Measurements from ENCODE around the gene SLFN14.
"Not testable (repeated sequence)": the region's sequence is repeated elsewhere in the genome, so short reads cannot be mapped to it uniquely, and the experiment has no call there.

The SLFN14 gene

DNA sequence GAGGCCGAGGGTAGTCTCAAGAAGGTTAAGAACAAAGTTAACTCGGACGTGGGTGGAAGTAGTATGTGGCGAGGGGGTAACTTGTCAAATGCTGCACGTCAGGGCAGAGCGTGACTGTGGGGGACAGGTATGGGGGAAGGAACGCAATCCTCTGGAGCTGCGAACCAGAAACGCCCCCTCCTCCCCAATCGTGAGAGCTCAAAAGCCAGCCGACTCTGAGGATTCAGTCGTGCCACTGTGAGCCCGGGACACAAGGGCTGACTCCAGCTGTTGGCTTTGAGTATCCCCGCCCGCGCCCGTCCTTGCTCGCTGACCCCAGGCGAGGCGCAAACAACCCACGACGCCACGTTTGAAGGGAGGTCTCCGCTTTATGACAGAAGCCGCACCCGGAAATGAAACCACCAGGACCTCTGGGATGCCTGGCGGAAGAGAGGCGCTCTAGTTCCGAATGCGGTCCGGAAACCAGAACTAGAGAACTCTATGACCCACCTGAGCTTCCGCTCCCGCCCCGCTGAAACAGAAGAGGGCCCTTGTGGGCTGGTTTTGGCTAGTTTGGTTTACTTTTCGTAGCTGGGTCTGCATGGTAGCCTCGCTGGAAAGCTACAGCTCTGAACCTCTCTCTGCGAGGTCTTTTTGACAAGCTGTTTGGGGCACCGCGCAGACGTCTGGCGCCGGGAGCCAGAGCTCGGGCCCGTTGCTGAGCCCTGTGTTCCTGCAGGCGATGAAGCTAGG lies 17.7 kb upstream of the SLFN14 start, which contains the start of gene PEX12:
PEX12 (minus strand) TSS at position 375 of the 732 bp plus-strand sequence. CDS start 550 bp downstream, outside the sequence.
- peak; percentile 94 for DNase-seq
- CTCF ChIA-PET, result interaction anchor here (0.6 to 2.2 kb wide), 8 partner anchors 8 to 82 kb away, joined by 3 to 10 read pairs (median 3); partner anchors contain the start of genes AP2B1 and SLFN12L
- H3K27me3 Mint-ChIP-seq, result peaks cover 8% of the 10 kb centered on the region
- H3K4me3 Mint-ChIP-seq, result peak within 1 kb of the TSS; percentile 99
- peaks cover 32% of the 10 kb centered on the region for H3K4me1 Mint-ChIP-seq
- peak within 1 kb of the TSS; percentile 99 for H3K27ac Mint-ChIP-seq
- H3K9me3 Mint-ChIP-seq, result no peaks in the 10 kb centered on the region
- H3K36me3 Mint-ChIP-seq, result peaks cover 12% of the 10 kb centered on the region

DNA sequence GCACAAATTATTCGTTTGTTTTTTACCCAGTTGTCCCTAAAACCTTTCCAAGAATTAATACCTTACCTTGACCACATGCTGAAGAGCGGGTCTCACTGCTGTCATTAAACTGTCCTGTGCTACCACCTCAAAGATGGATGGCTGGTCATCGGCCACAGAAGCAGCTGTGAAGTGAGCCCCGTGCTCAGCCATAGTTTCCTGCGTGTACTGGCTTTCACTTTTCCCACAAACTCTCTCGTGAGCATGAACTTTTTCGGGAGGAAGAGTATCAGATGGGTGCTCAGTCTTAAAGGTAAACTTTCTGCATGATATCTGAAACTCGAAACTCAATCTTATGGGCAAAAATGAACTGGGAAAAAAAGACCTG lies 17.2 kb upstream of the SLFN14 start:
- Mint-ChIP-seq H3K27ac (peak overlapping the region; percentile 99), H3K4me3 (peak overlapping the region; percentile 99), H3K4me1 (peaks cover 32% of the 10 kb centered on the region), H3K9me3 (no peaks in the 10 kb centered on the region), H3K36me3 (peaks cover 14% of the 10 kb centered on the region), H3K27me3 (peaks cover 4% of the 10 kb centered on the region)
- CTCF ChIA-PET, result interaction anchor here (0.9 to 2.2 kb wide), 6 partner anchors 9 to 43 kb away, joined by 3 to 10 read pairs (median 4); partner anchors contain the start of genes AP2B1 and SLFN12L
- peak; percentile 27 for DNase-seq

DNA sequence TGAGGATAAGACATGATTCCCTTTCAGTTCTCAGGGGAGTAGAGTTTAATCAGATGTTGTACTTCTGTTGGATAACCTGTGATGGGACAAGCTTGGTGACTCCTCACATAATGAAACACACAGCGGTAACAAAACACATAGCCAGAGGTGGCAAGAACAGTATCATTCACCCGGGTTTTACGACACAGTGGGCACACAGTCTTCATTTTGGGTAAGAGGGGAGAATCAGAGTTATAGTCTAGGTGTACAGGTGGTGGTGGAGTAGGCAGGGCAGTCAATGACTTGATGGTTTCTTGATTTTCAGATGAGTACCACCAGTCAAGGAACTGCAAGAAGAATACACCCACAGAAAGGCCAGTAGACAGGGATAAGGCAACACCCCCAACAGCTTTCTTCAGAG lies 15.1 kb upstream of the SLFN14 start:
- Mint-ChIP-seq H3K9me3 (no peaks in the 10 kb centered on the region), H3K4me3 (no peak overlapping the region), H3K4me1 (peaks cover 36% of the 10 kb centered on the region), H3K27ac (no peak overlapping the region), H3K36me3 (peaks cover 14% of the 10 kb centered on the region), H3K27me3 (no peaks in the 10 kb centered on the region)
- CTCF ChIA-PET, result no interaction called here
- DNase-seq, result no peak

DNA sequence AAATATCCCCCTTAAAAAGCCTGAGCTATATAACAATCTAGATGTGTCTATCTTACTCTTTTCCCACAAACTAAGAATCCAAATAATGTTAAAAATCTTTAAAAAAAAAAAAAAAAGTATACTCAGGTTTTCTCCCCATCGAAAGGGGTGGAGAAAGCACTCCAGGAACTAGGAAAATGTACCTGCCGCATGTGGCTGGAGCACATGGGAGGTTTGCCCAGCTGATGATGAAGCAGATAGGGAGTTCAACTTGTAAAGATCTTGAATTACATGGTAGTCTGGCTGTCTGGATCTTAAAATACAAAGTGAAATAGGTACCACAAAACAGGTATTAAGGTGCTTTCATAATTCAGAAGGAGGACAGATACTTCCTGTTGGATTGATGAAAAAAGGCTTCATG lies 8.8 kb upstream of the SLFN14 start:
- Mint-ChIP-seq H3K36me3 (peaks cover 8% of the 10 kb centered on the region), H3K9me3 (no peaks in the 10 kb centered on the region), H3K4me1 (peaks cover 35% of the 10 kb centered on the region), H3K27me3 (peaks cover 18% of the 10 kb centered on the region), H3K27ac (no peak overlapping the region), H3K4me3 (peak overlapping the region; percentile 75)
- DNase-seq, result no peak
- CTCF ChIA-PET, result interaction anchor here (1.2 kb wide), 1 partner anchor 10 kb away, joined by 3 read pairs; no protein-coding TSS in a partner anchor

DNA sequence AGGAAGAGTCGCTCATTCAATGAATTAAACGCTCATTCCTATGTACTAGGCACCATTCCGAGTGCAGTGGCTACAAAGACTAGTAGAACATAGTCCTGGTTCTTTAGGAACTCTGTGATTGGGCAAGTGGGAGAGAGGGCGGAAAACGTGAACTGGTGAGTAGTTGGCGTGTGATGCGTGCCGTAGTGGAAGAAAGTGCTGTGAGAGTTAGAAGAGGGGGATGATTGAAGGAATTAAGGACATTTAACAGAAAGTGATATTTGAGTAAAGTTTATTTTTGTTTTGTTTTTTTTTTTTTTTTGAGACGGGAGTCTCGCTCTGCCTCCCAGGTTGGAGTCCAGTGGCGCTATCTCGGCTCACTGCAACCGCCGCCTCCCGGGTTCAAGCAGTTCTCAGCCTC lies 7.9 kb upstream of the SLFN14 start:
- peaks cover 8% of the 10 kb centered on the region for H3K36me3 Mint-ChIP-seq
- H3K4me1 Mint-ChIP-seq, result peaks cover 35% of the 10 kb centered on the region
- DNase-seq, result peak; percentile 52
- CTCF ChIA-PET, result interaction anchor here (0.6 to 1.2 kb wide), 2 partner anchors 9 to 504 kb away, joined by 3 read pairs; no protein-coding TSS in a partner anchor
- peak overlapping the region; percentile 75 for H3K4me3 Mint-ChIP-seq
- H3K27me3 Mint-ChIP-seq, result peaks cover 18% of the 10 kb centered on the region
- peak overlapping the region; percentile 88 for H3K27ac Mint-ChIP-seq
- no peaks in the 10 kb centered on the region for H3K9me3 Mint-ChIP-seq

DNA sequence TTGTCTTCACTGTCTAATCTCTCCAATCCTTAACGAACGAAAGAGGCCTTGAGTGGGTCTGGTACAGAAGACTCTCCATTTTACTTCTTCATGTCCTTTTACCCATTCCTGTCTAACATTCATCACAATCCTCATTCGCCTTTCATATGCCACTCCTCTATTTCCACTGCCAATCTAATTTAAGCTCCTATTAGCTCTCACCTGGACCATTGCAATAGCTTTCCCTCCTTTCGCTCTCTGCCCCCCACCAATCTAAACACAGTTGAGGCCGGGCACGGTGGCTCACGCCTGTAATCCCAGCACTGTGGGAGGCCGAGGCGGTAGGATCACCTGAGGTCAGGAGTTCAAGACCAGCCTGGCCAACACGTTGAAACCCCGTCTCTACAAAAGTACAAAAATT lies 6.3 kb upstream of the SLFN14 start:
- CTCF ChIA-PET, result no interaction called here
- H3K27ac Mint-ChIP-seq, result peak overlapping the region; percentile 82
- DNase-seq, result no peak
- peaks cover 6% of the 10 kb centered on the region for H3K36me3 Mint-ChIP-seq
- peaks cover 27% of the 10 kb centered on the region for H3K27me3 Mint-ChIP-seq
- peak overlapping the region; percentile 75 for H3K4me3 Mint-ChIP-seq
- peaks cover 35% of the 10 kb centered on the region for H3K4me1 Mint-ChIP-seq
- no peaks in the 10 kb centered on the region for H3K9me3 Mint-ChIP-seq

DNA sequence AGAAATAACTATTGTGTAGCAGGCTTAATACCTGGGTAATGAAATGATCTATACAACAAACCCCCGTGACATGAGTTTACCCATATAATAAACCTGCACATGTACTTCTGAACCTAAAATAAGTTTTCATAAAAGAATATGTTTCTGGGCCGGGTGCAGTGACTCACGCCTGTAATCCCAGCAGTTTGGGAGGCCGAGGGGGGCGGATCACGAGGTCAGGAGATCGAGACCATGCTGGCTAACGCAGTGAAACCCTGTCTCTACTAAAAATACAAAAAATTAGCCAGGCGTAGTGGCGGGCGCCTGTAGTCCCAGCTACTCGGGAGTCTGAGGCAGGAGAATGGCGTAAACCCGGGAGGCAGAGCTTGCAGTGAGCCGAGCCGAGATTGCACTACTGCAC lies 2.6 kb upstream of the SLFN14 start:
- H3K4me1 Mint-ChIP-seq, result peaks cover 14% of the 10 kb centered on the region
- H3K27ac Mint-ChIP-seq, H3K36me3 Mint-ChIP-seq, H3K9me3 Mint-ChIP-seq, H3K4me3 Mint-ChIP-seq, DNase-seq, CTCF ChIA-PET: not testable (repeated sequence)
- peaks cover 56% of the 10 kb centered on the region for H3K27me3 Mint-ChIP-seq

DNA sequence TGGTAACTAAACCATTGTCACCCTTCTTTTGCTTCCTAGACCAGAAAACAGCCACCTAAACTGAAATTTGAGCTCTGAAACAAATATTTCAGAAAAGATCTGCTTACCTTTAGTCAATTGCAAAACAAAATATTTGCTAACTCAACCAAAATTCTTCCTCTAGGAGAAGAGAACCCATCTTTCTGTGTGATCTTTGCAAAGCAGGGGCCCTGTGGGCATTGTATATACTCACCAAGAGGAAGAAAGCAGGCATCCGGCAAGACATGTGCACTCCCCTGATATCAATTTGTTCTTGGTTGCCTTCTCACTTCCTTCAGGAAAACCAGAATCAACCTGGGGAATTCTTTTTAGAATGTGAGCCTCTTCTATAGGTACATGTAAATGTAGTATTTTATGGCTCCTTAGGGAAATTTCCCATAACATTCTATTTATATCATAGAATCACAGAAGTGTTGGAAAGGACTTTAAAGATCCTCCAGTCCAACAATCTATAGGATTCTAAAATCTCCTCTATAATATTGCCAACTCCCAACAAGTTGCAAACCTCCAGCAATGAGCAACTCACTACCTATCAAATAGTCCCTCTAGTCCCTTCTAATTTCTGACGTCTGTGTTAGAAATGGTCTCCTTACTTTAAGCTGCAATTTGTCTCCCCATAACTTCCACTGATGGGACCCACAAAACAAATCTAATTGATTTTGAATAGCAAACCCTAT lies 966 bp downstream of the SLFN14 start:
- Mint-ChIP-seq H3K9me3 (no peaks in the 10 kb centered on the region), H3K27me3 (peaks cover 59% of the 10 kb centered on the region), H3K36me3 (no peaks in the 10 kb centered on the region), H3K4me3 (no peak overlapping the region), H3K27ac (no peak overlapping the region), H3K4me1 (peaks cover 3% of the 10 kb centered on the region)
- CTCF ChIA-PET, result interaction anchor here (0.9 kb wide), 2 partner anchors 10 to 53 kb away, joined by 3 read pairs; no protein-coding TSS in a partner anchor
- DNase-seq, result no peak

DNA sequence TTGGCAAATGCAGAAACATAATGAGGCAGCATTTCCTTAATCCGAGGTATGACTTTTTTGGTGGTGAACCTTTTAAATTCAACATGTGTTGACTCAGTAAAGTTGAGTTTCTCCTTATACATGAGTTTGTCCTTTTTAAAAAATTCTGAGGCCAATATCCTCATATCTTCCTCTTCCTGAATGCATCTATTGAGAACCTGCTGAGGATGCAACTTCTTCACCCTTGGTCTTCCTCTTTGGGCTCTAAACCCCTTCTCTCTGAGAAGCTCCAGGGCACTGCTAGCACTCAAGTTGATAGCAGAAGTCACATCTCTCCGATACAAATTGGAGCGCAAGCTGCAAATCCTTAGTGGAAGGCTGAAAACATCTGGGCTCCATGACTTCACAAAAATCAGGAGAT lies 3.3 kb downstream of the SLFN14 start:
- DNase-seq, result no peak
- no peaks in the 10 kb centered on the region for H3K9me3 Mint-ChIP-seq
- no peaks in the 10 kb centered on the region for H3K36me3 Mint-ChIP-seq
- peaks cover 67% of the 10 kb centered on the region for H3K27me3 Mint-ChIP-seq
- H3K4me3 Mint-ChIP-seq, result no peak overlapping the region
- peaks cover 3% of the 10 kb centered on the region for H3K4me1 Mint-ChIP-seq
- CTCF ChIA-PET, result no interaction called here
- H3K27ac Mint-ChIP-seq, result no peak overlapping the region

DNA sequence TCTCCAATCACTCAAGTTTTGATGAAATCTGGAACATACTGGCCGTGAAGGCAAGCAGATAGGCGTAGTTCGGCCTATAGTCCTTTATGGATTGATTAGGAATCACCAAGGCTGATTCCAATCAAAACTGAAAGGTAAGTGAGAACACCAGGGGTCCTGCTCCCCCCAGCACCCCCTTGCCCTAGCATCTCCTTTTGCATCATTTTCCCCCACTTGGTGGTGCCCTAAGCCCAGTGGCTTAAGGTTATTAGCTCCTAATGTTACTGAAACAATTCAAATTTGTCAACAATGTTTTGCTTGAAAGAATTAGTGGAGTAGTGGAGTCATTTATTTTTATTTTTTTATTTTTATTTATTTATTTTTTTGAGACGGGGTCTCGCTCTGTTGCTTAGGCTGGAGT lies 4.9 kb downstream of the SLFN14 start:
- no peak for DNase-seq
- no peaks in the 10 kb centered on the region for H3K36me3 Mint-ChIP-seq
- CTCF ChIA-PET, result interaction anchor here (1.0 to 1.4 kb wide), 3 partner anchors 15 to 189 kb away, joined by 3 to 4 read pairs (median 4); partner anchors contain the start of gene PEX12
- H3K27ac Mint-ChIP-seq, result no peak overlapping the region
- no peaks in the 10 kb centered on the region for H3K9me3 Mint-ChIP-seq
- H3K27me3 Mint-ChIP-seq, result peaks cover 63% of the 10 kb centered on the region
- peaks cover 1% of the 10 kb centered on the region for H3K4me1 Mint-ChIP-seq
- H3K4me3 Mint-ChIP-seq, result no peak overlapping the region

DNA sequence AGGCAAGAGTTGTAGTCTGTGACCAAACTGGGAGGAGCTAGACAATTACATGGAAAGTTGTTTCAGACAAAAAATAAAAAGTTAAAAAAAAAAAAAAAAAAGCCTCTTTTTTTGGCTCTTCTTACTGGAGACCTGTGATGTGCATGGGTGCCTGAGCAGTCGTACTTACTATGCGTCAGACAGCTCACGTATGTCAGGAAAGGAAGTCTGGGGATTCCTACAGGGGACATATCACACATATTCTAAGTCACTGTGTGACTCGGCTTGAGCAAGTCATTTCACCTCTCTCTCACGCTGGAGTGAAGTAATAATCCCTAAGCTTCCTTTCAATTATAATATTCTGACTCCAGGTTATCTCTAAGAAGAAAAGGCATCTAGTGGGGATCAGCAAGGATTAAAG lies 6.0 kb downstream of the SLFN14 start:
- no peaks in the 10 kb centered on the region for H3K36me3 Mint-ChIP-seq
- H3K27ac Mint-ChIP-seq, result no peak overlapping the region
- H3K9me3 Mint-ChIP-seq, result no peaks in the 10 kb centered on the region
- H3K4me1 Mint-ChIP-seq, result no peaks in the 10 kb centered on the region
- peaks cover 53% of the 10 kb centered on the region for H3K27me3 Mint-ChIP-seq
- no peak for DNase-seq
- H3K4me3 Mint-ChIP-seq, result no peak overlapping the region
- CTCF ChIA-PET, result interaction anchor here (1.4 kb wide), 1 partner anchor 24 kb away, joined by 3 read pairs; the partner anchor contains the start of gene PEX12

DNA sequence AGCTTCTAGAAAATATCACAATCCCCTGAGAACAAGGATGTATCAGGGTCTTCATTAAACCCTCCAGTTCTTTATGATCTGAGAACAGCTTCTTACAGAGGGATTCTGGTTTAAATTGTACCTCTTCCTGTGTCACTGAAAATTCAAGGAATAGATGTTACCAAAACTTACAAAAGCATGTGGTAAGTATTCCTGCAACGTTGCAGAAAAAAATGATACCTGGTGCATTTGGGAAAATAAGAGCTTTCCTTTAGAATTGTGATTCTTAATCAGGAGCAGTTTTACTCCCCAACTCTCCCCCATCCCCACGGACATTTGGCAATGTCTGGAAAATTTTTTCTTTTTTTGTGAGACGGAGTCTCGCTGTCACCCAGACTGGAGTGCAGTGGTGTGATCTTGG lies 7.3 kb downstream of the SLFN14 start:
- Mint-ChIP-seq H3K9me3 (no peaks in the 10 kb centered on the region), H3K27ac (no peak overlapping the region), H3K4me1 (no peaks in the 10 kb centered on the region), H3K4me3 (no peak overlapping the region), H3K27me3 (peaks cover 44% of the 10 kb centered on the region), H3K36me3 (no peaks in the 10 kb centered on the region)
- no peak for DNase-seq
- CTCF ChIA-PET, result interaction anchor here (0.8 kb wide), 1 partner anchor 194 kb away, joined by 3 read pairs; no protein-coding TSS in a partner anchor

DNA sequence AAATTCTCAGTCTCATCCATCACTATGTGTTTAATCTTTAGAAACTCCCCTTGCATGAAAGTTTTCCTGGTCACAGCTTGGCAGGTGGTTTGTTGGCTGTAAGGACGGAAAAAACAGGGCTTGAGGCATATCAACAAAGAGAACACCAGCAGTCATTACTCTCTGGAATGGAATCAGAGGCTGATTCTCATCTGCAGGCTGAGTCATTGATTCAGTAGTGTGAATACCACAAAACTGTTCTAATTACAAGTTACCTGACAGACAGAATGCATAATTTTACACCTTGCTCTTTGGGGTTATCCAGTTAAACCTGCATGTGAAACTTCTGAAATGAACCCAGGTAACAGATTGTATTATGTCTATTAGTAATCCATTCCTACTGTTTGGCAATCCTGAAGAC lies 11.6 kb downstream of the SLFN14 start:
- Mint-ChIP-seq H3K27me3 (peaks cover 26% of the 10 kb centered on the region), H3K27ac (no peak overlapping the region), H3K4me3 (no peak overlapping the region), H3K36me3 (peaks cover 7% of the 10 kb centered on the region), H3K9me3 (peaks cover 4% of the 10 kb centered on the region), H3K4me1 (peaks cover 7% of the 10 kb centered on the region)
- DNase-seq, result no peak
- CTCF ChIA-PET, result no interaction called here

DNA sequence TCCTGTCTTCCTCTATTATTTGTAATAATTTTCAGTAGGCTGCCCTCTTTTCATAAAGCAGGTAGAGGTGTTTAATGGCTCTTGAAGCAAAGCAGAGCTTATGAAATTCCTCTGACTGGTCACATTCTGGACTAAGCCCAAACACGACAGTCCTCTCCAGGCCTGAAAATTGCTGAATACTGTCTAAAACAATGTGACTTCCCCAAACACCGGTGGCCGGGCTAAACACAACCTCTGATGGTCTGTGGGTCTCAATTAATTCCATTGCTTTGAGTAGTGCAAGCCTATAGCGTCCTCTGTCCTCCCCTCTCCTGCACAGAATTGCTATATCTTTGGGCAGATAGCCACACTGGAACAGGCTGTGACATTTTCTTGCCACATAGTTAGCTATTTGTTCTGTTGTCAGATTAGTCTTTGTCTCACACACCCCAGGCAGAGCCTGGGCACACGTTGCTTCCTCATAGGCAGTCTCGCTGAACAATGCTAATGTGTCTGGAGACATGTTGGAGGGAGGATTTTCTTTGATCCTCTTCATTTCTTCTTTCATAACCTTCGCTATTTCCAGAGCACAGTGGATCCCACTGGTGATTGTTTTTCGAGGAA lies 12.3 kb downstream of the SLFN14 start:
- H3K36me3 Mint-ChIP-seq, result peaks cover 7% of the 10 kb centered on the region
- no peak overlapping the region for H3K4me3 Mint-ChIP-seq
- peaks cover 4% of the 10 kb centered on the region for H3K9me3 Mint-ChIP-seq
- CTCF ChIA-PET, result no interaction called here
- H3K4me1 Mint-ChIP-seq, result peaks cover 14% of the 10 kb centered on the region
- H3K27ac Mint-ChIP-seq, result no peak overlapping the region
- DNase-seq, result no peak
- H3K27me3 Mint-ChIP-seq, result peaks cover 19% of the 10 kb centered on the region
